WTC11 (cell line): ENCODE measurements around the gene RNF169.

ENCODE experiments used
- ATF2 ChIP-seq: sonication (generic); formaldehyde crosslinking; IDR thresholded peaks from 2 replicates; pipeline ENCODE4 v1.8.1; 2022; ENCODE audit warnings: low read depth, missing genetic modification reagents, borderline replicate concordance
- CREB1 ChIP-seq: sonication (generic); formaldehyde crosslinking; IDR thresholded peaks from 2 replicates; pipeline ENCODE4 v1.8.0; 2023; ENCODE audit warnings: mild to moderate bottlenecking, missing genetic modification reagents
- E2F1 ChIP-seq: sonication (generic); formaldehyde crosslinking; IDR thresholded peaks from 2 replicates; pipeline ENCODE4 v1.8.0; 2022; ENCODE audit warnings: mild to moderate bottlenecking, missing genetic modification reagents
- ELF4 ChIP-seq: sonication (generic); formaldehyde crosslinking; IDR thresholded peaks from 2 replicates; pipeline ENCODE4 v1.8.1; 2022; ENCODE audit warnings: low read depth, mild to moderate bottlenecking, moderate library complexity, missing genetic modification reagents
- KAT7 ChIP-seq: sonication (generic); formaldehyde crosslinking; IDR thresholded peaks from 2 replicates; pipeline ENCODE4 v1.8.1; 2023; ENCODE audit warnings: missing genetic modification reagents, mild to moderate bottlenecking, borderline replicate concordance
- SP1 ChIP-seq: sonication (generic); formaldehyde crosslinking; conservative IDR thresholded peaks from 2 replicates; pipeline ENCODE4 v1.8.1; 2022; ENCODE audit warnings: missing genetic modification reagents
- ZNF232 ChIP-seq: sonication (generic); formaldehyde crosslinking; IDR thresholded peaks from 2 replicates; pipeline ENCODE4 v1.8.0; 2022; ENCODE audit warnings: mild to moderate bottlenecking, missing genetic modification reagents
- ZNF423 ChIP-seq: fragments of 250-450 bp; sonication (Bioruptor Pico); IDR thresholded peaks from 2 replicates; pipeline ENCODE4 v2.1.2; 2022; ENCODE audit warnings: mild to moderate bottlenecking, moderate library complexity
- TF ChIP-seq, protein P1 (sequence below): fragments of 200-600 bp; IDR thresholded peaks from 2 replicates; pipeline ENCODE4 v1.8.0; 2022; ENCODE audit warnings: antibody characterized with exemption

DNA sequence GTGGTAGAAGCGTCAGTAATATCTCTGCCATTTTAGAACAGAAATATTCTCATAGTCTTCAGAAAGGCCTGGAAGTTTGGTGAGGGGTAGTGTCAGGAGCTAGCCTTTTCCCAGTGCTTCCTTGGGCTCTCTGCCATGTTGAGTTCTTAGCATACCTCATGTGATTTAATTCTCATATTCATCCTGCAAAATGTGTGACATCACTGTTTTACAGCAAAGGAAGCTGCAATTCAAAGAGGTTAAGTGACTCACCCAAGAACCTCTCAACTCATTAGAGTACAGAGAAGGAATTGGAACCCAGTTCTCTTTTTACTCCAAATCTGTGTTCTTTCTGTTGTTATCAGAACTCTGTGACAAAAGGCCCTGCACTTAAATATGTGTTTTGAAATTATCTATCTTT lies 72.1 kb downstream of the RNF169 start:
- TF ChIP-seq, protein P1, sequence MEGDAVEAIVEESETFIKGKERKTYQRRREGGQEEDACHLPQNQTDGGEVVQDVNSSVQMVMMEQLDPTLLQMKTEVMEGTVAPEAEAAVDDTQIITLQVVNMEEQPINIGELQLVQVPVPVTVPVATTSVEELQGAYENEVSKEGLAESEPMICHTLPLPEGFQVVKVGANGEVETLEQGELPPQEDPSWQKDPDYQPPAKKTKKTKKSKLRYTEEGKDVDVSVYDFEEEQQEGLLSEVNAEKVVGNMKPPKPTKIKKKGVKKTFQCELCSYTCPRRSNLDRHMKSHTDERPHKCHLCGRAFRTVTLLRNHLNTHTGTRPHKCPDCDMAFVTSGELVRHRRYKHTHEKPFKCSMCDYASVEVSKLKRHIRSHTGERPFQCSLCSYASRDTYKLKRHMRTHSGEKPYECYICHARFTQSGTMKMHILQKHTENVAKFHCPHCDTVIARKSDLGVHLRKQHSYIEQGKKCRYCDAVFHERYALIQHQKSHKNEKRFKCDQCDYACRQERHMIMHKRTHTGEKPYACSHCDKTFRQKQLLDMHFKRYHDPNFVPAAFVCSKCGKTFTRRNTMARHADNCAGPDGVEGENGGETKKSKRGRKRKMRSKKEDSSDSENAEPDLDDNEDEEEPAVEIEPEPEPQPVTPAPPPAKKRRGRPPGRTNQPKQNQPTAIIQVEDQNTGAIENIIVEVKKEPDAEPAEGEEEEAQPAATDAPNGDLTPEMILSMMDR, result no peak
- no peak for TF ChIP-seq ZNF423
- TF ChIP-seq CREB1 (CRISPR knock-in tag), result no peak
- TF ChIP-seq E2F1, result no peak
- no peak for TF ChIP-seq ZNF232 (CRISPR knock-in tag)
- TF ChIP-seq SP1 (CRISPR knock-in tag), result no peak
- TF ChIP-seq ELF4 (CRISPR knock-in tag), result no peak
- TF ChIP-seq ATF2 (CRISPR knock-in tag), result no peak
- no peak for TF ChIP-seq KAT7 (CRISPR knock-in tag)
